ENCODE measurements around the gene HIVEP1. TPM values are rescaled to one million over a fixed set of nuclear protein-coding genes. Genes with fewer than 3 reads are reported as not detected.

The HIVEP1 gene
- total RNA-seq, 4 donors from 2014 or later = 17.5 to 29.0 (median 24.1) TPM

- TF ChIP-seq, protein P1, sequence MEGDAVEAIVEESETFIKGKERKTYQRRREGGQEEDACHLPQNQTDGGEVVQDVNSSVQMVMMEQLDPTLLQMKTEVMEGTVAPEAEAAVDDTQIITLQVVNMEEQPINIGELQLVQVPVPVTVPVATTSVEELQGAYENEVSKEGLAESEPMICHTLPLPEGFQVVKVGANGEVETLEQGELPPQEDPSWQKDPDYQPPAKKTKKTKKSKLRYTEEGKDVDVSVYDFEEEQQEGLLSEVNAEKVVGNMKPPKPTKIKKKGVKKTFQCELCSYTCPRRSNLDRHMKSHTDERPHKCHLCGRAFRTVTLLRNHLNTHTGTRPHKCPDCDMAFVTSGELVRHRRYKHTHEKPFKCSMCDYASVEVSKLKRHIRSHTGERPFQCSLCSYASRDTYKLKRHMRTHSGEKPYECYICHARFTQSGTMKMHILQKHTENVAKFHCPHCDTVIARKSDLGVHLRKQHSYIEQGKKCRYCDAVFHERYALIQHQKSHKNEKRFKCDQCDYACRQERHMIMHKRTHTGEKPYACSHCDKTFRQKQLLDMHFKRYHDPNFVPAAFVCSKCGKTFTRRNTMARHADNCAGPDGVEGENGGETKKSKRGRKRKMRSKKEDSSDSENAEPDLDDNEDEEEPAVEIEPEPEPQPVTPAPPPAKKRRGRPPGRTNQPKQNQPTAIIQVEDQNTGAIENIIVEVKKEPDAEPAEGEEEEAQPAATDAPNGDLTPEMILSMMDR (IDR thresholded peaks at IDR 0.05; ENCODE audit: low read depth) = no peak
Observed at GRCh38 chr6:12169377-12169776, 157.3 kb downstream of the HIVEP1 start.

DNA sequence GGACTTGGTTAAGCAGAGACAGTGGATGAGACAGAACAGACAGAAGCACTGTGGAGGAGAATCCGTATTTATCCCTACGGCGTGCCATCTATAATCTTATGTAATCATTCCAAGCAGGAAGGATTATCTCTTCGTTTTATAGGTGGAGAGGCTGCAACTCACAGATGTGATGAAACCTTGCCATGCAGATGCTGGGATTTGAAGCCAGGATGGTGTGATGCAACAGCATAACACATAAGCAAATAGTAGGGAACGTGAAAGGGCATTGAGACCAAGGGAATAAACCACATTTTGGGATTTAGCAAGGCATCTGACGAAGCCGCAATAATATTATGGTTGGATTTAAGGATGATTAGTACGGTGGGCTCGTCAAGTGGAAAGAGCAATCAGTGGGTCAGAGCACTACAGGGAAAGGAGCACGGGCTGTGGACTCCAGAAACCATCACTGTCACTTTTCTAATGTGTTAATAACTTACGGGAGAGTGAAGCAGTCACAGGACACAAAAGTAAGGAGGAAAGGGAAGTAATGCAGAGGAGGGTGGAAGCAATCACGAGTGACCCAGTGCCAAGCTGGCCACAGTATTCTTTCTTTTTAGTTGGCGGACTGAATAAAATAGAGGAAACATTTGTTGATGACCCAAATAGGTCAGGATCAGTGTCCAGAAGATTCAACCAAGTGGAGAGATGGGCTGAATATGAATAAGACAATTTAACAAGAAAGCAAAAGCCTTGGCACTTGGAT is 158.4 kb downstream of the HIVEP1 start:
- TF ChIP-seq, protein P1 (IDR thresholded peaks at IDR 0.05; ENCODE audit: low read depth) = no peak

GRCh38 chr6:12171717-12172116 is 159.6 kb downstream of the HIVEP1 start:
- TF ChIP-seq, protein P1 (IDR thresholded peaks at IDR 0.05; ENCODE audit: low read depth) = no peak

DNA sequence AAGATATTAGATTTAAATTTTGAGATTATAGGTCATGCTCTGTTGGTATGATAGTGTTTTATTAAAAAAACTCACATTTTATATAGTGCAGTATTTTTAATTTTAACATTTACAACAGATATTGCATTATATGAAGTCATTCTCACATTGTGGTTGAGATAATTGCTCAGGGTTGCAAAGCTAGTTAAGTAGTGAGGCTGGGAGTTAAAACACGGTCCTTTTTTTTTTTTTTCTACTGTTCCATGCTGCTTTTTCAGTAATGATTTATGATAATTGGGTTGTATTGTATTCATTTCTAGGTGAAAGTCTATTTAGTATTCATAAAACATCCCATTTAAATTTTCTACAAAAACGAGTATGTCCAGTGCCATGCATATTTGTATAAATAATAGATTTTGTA is 160.5 kb downstream of the HIVEP1 start:
- TF ChIP-seq, protein P1 (IDR thresholded peaks at IDR 0.05; ENCODE audit: low read depth) = no peak

GRCh38 chr6:12173181-12173580 is 161.1 kb downstream of the HIVEP1 start:
- TF ChIP-seq, protein P1 (IDR thresholded peaks at IDR 0.05; ENCODE audit: low read depth) = no peak

- TF ChIP-seq, protein P1 (IDR thresholded peaks at IDR 0.05; ENCODE audit: low read depth) = no peak
Observed at GRCh38 chr6:12173661-12174060, 161.5 kb downstream of the HIVEP1 start.

GRCh38 chr6:12174878-12175277 is 162.8 kb downstream of the HIVEP1 start:
- TF ChIP-seq, protein P1 (IDR thresholded peaks at IDR 0.05; ENCODE audit: low read depth) = no peak
